HG02973 (cell line): ENCODE results near the gene EPGN.
"Not testable (repeated sequence)": the region's sequence is repeated elsewhere in the genome, so short reads cannot be mapped to it uniquely, and the experiment has no call there.

Experiments
- ATAC-seq: cut with Tn5 transposase; IDR thresholded peaks from one replicate; pipeline ENCODE4 v1.9.1; 2021; ENCODE audit warnings: moderate library complexity; ENCODE audit not compliant: unreplicated experiment

The EPGN gene

GRCh38 chr4:74335341-74336021, 27.2 kb downstream of the EPGN start:
- ATAC-seq: no peak

DNA sequence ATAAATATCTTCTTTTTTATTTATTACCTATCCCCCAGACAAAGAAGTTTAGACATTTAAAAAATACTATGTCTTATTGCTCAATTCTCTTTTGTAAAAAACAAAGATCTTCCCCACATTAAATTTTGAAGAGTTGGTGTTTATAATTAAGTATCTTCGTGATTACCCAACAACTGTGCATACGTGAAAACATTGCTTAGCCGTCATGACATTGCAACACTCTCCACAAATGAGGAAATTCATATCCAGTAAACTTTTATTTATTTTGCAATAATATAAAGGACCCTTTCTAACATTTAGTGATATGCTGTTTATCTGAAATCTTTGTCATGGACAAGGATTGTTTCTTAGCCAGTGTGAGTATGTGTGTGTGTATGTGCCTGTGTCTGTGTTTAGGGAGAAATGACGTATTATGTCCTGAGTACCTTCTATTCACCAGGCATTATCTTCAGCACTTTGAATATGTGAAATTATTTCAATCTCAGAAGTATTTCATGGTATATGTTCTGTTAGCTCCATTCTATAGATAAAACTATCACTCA, 30.6 kb downstream of the EPGN start:
- no peak for ATAC-seq

- ATAC-seq: no peak
Measured at GRCh38 chr4:74339501-74339900, 31.2 kb downstream of the EPGN start.

GRCh38 chr4:74340421-74340820, 32.2 kb downstream of the EPGN start:
- ATAC-seq: not testable (repeated sequence)

DNA sequence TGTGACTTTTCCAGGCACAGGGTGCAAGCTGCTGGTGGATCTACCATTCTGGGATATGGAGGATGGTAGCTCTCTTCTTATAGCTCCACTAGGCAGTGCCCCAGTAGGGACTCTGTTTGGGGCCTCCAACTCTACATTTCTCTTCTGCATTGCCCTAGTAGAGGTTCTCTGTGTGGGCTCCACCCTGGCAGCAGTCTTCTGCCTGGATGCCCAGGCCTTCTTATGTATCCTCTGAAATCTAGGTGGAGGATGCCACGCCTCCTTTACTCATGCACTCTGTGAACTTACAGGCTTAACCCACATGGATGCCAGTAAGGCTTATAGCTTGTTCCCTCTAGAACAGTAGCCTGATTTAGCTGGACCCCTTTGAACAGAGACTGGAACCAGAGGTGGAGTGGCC, 35.8 kb downstream of the EPGN start:
- ATAC-seq: no peak

DNA sequence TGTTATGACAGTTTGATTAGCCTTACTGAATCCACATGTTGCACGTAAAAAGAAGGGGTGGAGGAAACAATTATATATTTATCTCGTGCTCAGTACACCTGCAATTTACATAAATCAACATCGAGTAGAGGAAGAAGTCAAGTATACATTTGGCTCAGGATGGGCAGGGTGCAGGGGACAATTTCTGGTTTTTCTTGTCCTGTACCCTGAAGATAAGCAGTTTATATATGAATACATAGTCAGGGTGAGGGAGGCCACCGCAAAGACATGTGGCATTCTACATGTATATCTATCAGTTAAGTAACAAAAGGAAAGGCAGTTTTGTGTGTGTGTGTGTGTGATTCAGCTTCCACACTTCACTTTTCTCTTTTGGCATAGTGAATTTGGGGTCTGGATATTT, 45.6 kb downstream of the EPGN start:
- ATAC-seq: no peak

GRCh38 chr4:74357965-74358364, 49.7 kb downstream of the EPGN start:
- ATAC-seq: no peak

DNA sequence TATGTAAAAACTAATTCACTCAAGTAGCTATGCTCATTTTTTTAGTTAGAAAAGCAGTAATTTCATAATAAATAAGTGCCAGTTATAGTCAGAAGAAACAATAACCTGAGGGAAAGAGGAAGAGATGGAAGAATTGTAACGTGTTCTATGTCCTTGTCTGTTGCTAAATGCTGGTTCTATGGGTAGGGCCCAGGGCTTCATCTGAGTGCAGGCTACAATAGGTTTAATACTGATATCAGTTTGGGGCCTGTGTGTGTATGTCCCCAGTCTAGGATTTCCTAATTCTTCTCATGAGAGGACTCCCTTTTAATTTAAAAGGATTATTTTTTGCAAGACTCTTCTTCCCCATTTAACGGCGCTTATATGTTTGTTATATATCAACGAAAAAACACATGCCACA, 53.4 kb downstream of the EPGN start:
- ATAC-seq: no peak

DNA sequence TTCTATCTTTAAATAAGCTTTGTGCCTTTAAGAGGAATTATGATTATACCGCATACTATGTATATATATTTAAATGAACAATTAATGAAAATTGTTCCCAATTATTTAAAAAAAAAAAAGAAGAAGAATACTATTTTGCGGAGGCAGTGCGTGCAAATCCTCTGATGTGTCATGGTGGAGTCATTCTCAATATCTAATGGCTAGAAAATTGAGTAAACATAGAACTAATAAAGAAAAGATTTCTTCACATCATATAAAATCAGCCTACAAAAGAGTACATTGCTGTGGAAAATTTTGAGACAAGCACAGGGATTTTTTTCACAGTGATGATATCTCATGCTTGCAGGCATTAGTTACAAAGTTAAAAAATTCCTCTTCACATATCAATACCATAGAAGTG, 54.1 kb downstream of the EPGN start:
- ATAC-seq: no peak

DNA sequence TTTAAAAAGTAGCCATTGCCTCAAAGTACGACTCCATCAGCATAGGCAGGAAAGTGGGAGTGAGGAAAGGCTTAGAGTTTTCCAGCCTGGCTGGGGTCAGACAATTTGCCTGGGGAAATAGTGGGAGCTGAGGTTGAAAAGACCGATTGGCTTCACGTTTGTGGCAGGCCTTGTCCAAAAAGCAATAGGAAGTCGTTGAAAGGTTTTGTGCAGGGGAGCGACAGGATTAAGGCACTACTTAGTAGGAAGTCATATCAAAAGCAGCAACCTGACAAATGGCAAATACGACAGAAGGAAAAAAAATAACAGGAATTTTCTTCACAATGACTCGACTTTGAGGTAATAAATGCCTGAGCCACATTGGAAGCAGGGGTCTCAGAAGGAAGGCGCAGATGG, 56.0 kb downstream of the EPGN start:
- no peak for ATAC-seq

GRCh38 chr4:74364652-74365491, 56.6 kb downstream of the EPGN start, which contains the start of gene EREG:
EREG (plus strand) TSS chr4:74365145; CDS start chr4:74365309, 164 bp downstream.
- ATAC-seq: peak; percentile 62

- no peak for ATAC-seq
Measured at GRCh38 chr4:74365761-74366160, 57.5 kb downstream of the EPGN start.
